GM18861 (cell line): ENCODE data around the gene FGD1.
"Not testable (repeated sequence)": the region's sequence is repeated elsewhere in the genome, so short reads cannot be mapped to it uniquely, and the experiment has no call there.

Experiments
- ATAC-seq: cut with Tn5 transposase; IDR thresholded peaks from one replicate; pipeline ENCODE4 v1.9.1; 2021; ENCODE audit not compliant: unreplicated experiment

The FGD1 gene

GRCh38 chrX:54495814-54496516 lies at the start of gene FGD1:
Gene FGD1 (minus strand): TSS chrX:54496234. CDS start chrX:54495432, 802 bp downstream.
- no peak for ATAC-seq

- not testable (repeated sequence) for ATAC-seq
These were observed 46.2 kb upstream of the FGD1 start for GRCh38 chrX:54542239-54542638.

GRCh38 chrX:54540289-54540688 lies 44.3 kb upstream of the FGD1 start:
- ATAC-seq: no peak

GRCh38 chrX:54534271-54534670 lies 38.2 kb upstream of the FGD1 start:
- ATAC-seq: no peak

GRCh38 chrX:54530357-54530900 lies 34.4 kb upstream of the FGD1 start:
- ATAC-seq: no peak

GRCh38 chrX:54529552-54530356 lies 33.7 kb upstream of the FGD1 start, which contains the start of gene GNL3L:
Gene GNL3L (plus strand): TSS chrX:54530219. CDS start chrX:54532567, 2,348 bp downstream.
- ATAC-seq: peak; percentile 84

GRCh38 chrX:54529151-54529550 lies 33.1 kb upstream of the FGD1 start:
- no peak for ATAC-seq

GRCh38 chrX:54509400-54509799 lies 13.4 kb upstream of the FGD1 start:
- no peak for ATAC-seq

GRCh38 chrX:54496936-54497335 lies 902 bp upstream of the FGD1 start:
- no peak for ATAC-seq

- no peak for ATAC-seq
These were observed 451 bp upstream of the FGD1 start for GRCh38 chrX:54496517-54496852.

- no peak for ATAC-seq
These were observed 833 bp downstream of the FGD1 start for GRCh38 chrX:54494989-54495813.

GRCh38 chrX:54494166-54494988 lies 1.7 kb downstream of the FGD1 start:
- ATAC-seq: no peak

- no peak for ATAC-seq
These were observed 3.7 kb downstream of the FGD1 start for GRCh38 chrX:54492340-54492739.

GRCh38 chrX:54489819-54490218 lies 6.2 kb downstream of the FGD1 start:
- not testable (repeated sequence) for ATAC-seq

- no peak for ATAC-seq
These were observed 11.4 kb downstream of the FGD1 start for GRCh38 chrX:54484666-54485065.

GRCh38 chrX:54483946-54484345 lies 12.1 kb downstream of the FGD1 start:
- no peak for ATAC-seq

- no peak for ATAC-seq
These were observed 13.0 kb downstream of the FGD1 start for GRCh38 chrX:54482839-54483593.

GRCh38 chrX:54479136-54480111 lies 16.6 kb downstream of the FGD1 start:
- no peak for ATAC-seq
